CD4-positive, alpha-beta T cell treated with Interleukin-1 beta for 1 hour (primary cell): ENCODE data around the gene THAP4.

Source experiments
- DNase-seq, 2 donors: peaks; one replicate each; pipeline ENCODE4 v3.0.0-alpha.2; 2020 to 2022

THAP4 gene, protein sequence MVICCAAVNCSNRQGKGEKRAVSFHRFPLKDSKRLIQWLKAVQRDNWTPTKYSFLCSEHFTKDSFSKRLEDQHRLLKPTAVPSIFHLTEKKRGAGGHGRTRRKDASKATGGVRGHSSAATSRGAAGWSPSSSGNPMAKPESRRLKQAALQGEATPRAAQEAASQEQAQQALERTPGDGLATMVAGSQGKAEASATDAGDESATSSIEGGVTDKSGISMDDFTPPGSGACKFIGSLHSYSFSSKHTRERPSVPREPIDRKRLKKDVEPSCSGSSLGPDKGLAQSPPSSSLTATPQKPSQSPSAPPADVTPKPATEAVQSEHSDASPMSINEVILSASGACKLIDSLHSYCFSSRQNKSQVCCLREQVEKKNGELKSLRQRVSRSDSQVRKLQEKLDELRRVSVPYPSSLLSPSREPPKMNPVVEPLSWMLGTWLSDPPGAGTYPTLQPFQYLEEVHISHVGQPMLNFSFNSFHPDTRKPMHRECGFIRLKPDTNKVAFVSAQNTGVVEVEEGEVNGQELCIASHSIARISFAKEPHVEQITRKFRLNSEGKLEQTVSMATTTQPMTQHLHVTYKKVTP

DNA sequence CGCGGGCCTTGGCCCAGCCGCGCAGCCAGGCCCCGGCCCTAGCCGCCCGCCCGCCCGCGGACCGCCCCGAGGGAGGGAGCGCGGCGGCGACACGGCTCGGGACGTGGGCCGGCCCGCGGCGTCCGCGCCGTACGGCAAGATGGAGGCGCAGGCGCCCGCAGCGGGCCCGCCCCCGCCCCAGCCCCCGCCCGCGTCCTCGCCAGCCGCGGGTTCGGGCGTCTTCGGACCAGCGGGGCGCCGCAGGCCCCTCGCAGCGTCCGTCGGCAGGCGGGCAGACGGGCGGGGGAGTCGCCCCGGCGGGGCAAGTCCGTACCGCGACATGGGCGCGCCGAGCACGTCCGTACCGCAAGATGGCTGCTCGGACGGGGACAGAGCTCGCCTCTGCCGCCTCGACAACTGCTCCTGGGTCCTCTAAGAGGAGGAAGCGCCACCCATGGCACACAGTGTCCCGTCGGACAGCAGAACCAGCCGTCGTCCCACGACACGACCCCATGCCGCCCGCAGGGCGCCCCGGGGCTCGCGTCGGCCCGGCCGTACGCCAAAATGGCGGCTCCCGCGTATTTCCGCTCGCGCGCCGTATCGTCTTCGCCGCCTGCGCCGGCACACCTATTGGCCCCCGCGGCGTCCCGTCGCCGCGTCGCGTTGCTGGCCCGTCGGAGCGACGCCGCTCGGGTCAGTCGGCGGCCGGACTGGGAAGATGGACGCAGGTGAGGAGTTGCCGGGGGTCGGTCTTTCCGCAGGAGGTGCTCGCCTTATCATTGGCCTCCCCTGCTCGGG lies at the start of gene THAP4, which contains the start of gene ATG4B:
Gene THAP4, minus strand, starts transcription at position 141 of the 777 bp plus-strand sequence. CDS start 141 bp downstream, outside the sequence.
Gene ATG4B, plus strand, starts transcription at position 676 of the 777 bp plus-strand sequence. Its CDS starts 22 bp downstream, at position 698.
- DNase-seq = peak; percentile 73 to 77

DNA sequence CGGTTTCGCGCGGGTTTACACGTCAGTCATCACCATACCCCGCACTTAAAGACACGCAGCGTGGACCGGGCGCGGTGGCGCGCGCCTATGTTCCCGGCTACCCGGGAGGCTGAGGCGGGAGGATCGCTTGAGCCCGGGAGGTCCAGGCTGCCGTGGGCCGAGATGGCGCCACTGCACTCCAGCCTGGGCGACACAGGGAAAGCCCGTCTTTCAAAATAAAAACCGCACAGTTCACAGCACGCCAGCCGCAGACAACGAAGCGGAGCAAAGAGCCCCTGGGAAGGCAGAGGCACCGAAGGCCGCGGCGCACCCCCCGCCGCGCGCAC lies 49.3 kb upstream of the THAP4 start:
- DNase-seq = no peak

DNA sequence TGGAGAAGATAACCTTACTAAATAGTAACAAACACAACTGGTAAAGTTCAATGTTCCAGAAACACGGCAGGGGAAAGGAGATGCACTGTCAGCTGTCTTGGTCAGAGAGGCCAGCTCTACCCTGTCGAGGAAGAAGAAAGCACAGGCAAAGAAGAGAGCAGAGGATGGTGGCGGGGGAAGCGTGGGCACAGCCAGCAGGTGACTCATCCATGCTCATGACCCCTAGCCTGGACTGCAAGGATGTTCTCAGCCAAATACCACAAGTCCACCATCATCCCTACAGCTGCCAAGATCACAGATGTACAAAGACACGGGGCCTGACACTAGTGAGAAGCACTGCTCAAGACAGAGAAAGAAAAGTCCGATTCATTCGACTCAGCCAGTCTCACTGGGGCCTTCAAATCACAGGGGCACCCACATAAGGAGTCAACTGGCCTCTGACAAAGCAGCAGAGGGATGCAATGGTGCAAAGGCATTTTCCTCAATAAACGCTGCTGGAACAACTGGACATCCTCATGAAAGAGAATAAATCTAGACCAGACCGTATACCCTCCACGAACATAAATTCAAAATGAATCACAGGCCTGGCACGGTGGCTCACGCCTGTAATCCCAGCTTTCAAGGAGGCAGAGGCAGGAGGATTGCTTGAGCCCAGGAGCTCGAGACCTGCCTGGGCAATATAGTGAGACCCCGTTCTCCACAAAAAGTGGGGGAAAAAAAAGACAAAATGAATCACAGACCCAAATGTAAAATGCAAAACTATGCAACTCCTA lies 44.1 kb upstream of the THAP4 start:
- no peak for DNase-seq

DNA sequence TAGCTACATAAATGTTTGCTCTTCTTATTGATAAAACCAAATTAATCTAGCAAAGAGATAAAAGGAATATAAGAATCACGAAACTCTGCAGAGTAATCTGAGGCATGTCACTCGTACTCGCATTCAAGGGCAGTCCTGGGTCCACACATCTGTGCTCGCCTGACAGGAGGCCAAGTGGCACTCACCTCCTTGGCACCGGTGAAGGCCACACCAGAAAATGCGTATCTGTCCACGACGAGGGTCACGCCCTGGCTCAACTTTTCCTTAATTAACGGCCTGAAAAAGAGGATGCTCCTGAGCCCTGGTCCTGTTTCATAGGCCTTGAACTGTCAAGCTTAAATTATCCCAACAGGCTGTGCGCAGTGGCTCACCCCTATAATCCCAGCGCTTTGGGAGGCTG lies 43.1 kb upstream of the THAP4 start:
- DNase-seq = no peak

DNA sequence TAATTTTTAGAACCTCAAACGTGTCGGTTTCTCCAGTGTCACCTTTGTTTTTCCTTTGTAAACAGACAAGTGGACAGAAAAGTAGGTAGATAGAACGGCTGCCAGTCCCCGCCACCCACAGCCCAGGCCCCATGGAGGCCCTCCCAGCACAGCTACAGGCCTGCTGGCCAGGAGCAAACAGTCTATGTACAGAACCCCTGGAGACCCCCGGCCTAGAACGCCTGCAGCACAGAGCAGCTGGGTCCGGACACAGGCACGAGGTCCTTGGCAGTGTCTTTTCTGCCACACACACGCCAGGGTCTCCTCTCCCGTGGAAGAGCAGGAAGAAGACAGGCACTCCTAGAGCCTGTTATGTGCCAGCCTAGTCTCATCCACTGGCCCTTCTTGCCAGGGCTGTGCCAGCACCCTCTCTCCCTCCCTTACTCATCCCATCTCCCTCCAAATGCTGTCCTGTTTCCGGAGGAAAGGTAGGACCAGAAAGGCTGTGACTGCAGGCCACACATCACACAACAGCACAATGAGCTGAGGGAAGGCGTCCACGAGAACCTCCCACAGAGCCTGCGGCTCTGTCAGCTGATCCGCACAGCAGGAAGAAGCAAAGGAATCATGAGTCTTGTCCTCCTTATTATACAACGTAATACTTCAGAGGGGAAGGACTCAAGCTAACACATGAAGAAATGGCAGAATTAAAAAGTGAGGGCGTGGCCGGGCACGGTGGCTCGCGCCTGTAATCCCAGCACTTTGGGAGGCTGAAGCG lies 42.0 kb upstream of the THAP4 start:
- DNase-seq = no peak

DNA sequence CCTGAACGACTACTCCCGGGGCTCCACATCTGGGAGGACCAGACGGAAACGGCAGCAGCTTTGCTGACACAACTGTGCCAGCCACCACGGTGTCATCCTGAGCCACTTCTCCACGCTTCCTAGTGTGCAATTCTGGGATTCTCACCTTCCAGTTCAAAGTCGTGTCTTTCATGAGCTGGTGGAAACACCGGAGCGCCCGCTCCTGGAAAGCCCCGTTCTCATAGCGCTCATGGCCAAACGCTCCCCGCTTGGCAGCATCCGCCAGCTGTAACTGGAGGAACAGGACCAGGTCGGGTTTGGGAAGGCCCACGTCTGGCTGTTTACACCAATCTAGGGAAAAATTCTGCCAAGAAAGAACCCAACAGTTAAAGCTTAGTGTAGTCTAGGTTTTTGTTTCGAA lies 41.3 kb upstream of the THAP4 start:
- DNase-seq = no peak

DNA sequence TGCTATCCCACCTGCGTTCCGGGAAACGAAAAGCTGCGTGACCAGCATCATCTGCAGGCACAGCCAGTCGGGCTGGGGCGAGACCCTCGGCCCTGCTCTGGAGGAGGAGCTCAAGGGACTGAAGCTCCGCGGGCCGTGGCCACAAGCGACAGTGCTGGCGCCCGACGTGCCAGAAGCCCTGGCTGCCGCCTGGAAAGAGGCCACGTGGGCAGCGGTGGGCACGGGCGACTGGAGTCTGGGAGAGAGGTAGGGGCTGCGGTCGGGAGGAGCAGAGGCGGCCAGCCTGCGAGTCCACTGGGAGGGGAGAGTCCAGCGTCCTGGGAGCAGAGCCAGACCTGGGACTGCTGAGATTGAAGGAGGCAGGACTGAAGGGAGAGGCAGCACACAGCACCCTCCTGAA lies 40.4 kb upstream of the THAP4 start:
- DNase-seq = no peak

DNA sequence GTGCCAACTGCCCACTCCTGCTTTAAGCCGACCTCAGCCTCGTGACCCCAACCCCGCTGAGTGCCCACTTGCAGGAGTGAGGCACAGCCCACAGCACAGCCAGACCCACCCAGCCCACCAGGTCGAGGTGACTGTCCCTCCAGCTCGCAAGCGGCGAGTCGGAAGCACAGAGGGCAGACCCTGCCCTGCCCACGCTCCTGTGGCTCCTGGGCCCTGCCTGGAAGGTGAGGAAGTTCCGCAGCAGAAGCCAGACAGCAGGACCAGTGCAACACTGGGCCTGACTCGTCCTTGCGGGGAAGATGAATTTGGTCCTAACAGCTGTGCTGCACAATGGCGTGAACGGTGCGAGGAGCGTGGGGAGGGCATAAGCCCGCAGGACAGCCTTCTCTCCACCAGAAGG lies 39.7 kb upstream of the THAP4 start:
- DNase-seq = no peak

DNA sequence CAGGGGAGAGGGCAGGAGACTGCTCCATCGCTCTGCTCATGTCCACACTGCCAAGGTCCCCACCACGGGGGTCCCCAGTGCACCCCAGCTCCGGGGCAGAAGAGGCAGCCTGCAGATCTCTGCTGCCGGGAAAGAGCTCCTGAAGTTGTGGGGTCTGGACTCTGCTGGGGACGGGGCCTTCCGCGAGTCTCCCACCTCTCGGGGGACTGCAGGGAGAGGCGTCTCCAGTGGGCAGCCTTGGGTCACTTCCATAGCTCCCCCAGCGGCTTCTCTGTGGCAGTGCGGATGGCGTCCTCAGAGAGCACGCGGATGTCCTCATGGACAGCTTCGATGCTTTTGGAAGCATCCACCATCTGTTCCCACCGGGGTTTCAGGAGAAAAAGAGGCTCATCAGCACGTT lies 38.9 kb upstream of the THAP4 start:
- DNase-seq = no peak

DNA sequence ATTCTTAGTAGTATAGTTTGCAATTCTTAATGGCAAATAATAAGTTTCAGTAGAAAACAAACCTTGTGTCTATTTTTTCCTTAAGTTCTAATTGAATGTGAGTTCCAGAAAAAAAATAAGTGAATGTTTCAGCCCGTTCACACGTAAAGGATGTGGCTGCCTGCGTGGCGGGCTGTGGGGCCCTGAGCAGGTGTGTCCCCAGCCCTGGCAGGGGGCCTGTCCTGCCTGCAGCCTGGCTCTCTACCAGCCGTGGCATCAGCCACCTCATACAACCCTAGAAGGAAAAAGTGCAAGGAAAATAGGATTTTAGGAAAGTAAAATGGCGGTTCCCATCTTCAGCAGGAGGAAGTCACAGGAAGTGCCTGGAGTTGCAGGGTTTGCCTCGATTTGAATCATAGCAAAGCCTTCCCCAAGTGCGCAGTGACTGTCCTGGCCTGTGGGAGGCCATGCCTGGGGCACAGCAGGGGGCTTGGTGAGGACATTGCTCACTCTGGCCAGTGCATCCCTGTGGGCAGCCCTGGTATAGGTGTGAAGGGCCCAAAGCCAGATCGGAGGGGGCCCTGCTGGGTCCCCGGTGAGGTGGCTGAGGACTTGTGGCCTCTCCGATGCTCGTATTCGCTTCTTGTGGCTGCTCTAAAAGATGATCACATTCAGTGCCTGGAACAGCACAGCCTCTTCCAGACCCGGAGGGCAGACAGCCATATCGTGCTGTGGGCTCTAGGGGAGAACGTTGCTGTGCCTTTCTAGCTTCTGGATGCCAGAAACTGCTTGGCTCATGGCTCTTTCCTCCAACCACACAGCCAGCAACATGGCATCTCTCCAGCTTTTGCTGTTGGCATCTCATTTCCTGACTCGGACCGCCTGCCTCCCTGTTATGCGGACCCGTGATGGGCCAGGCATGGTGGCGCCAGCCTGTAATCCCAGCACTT lies 37.1 kb upstream of the THAP4 start:
- no peak for DNase-seq

DNA sequence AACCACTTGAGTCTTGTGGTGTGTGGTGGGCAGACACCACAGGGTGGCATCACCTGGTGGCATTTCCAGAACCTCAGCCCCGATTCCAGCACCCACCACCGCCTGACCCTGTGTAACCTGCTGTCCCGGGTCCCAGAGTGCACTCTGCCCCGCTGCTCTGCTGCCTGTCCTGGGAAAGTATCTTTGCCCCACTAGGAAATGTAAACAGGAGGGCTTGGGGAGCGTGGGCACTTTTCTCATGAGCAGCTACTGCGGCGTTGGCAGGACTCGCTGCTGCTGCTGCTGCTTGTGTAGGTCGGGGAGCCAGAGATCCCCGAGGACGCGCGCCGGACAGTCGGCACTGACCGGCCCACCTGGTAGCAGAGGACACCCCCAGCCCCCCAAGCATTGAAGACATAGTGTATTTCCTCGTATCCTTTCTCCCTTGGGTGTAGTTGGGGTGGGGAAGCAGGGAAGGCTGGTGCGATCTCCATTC lies 36.3 kb upstream of the THAP4 start:
- no peak for DNase-seq

DNA sequence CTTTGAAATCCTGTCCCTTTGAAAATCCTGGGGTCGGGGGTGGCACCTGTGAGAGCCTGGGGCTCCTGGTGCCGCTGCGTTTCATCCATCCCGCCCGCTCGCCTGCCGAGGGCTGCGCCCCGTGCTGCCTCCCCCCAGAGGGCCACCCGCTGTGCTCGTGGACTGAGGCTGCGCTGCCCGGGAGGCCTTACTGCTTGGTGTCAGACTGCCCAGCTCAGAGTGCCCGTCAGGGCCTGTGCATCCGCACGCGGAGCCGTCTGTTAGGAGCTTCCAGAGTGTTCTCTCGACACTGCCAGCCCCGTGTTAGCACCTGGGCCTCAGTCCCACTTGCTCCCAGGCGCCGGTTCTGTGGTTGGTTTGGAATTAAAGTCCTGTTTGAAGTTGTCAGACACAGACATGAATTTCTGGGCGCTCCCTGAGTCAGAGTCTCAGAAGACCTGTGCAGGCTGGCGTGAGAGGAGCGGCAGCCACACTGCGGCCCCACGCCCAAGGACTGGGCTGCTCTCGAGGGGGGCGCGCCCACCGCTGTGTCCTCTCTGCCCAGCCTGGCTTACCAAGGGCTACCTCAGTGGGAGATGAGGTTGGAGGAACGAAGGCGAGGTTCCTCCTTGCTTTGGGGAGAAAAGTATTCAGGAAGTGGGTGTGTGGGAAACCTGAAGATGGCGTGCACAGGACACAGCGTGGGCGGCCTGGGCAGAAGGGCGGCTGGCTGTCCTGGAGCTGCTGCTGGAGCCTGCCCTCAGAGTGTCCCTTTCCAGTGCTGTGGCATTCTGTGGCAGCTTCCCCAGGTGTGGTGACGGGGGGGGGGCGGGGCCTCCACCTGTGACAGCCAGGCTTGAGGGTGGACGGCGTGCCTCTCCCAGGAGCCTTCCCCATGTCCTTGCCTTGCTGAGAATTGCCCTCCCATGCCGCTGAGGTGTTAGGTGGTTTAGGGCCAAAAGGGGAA lies 35.6 kb upstream of the THAP4 start:
- no peak for DNase-seq

DNA sequence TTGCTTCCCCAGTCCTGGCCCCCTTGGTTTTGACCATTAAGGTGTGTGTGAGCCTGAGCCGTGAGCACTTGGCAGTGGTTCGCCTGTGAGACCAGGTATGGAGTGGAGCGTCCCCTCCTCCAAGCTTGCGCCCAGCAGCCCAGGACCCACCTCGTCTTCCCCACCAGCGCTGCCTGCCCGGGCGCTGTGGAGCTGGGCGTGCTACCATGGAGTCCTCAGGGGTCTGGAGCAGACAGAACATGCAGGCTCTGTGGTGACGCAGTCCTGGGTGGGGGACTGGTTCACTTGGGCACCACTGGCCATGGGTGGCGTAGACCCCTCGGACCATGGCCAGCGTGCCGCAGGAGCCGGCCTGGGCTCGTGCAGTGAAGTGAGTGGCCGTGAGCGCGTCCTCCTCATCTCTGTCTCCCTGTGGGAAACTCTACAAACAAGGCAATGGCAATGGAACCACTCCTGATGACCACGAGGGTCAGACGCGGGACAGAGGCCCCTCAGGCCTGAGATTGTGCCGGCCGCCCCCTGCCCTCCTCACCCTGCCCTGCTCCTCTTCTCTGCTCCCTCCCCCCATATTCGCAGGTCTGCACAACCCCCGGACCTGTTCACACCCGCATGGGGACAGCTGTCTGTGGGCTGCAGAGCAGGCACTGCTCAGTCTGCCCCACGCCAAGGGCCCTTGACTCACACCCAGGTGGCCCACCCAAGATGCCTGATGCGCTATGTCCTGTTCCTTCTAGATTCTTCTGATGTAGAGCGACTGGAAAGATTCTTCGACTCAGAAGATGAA lies 34.7 kb upstream of the THAP4 start:
- DNase-seq = no peak

DNA sequence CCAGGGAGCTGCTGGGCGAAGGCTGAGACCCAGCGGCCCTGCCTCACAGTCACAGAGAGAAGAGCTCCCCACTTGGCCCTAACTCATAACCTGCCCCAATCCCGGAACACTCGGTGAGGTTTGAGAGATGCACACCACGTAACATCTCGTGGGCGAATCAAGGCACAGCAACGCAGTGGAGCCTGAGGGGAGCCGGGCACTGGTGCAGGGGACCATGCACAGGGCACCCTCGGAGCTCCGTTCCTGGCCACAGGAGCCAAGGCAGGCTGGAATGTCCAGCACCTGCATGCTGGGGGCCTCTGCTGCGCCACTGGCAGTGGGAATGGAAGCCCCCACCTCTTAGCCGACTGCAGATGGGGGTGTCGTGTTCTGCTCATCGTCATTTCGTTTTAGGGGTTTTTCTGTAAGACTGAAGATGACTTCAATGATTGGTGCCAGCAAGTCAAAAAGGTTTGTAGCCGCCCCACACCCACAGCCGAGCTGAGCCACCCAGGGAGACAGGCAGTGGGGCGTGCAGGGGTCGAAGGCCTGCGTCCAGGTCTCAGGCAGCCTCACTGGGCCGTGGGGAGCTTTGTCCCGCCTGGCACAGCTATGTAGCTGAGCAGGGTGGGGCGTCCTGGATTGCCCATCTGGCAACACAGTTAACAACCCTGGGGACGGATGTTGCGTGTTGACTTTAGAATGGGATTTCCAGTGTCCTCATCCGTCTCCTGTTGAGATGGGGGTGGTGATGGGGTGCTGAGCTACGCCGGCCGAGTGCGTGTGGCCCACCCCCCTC lies 33.6 kb upstream of the THAP4 start:
- DNase-seq = no peak

DNA sequence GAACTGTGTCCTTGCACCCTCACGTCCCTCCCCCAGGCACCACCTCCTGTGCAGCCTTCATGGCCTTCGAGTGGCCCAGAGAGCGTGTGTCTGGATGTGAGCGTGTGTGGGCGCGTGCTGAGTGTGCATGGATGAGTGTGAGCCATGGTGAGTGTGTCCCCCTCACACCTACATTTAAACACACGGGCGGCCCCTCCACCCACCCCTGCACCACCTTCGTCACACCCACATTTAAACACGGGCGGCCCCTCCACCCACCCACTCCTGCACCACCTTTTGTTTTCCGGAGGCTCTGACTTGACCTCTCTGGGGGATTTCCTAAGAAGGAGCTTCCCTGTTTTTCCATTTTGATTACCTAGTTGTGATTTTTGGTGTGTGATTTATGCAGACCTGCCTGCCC lies 31.9 kb upstream of the THAP4 start:
- no peak for DNase-seq

DNA sequence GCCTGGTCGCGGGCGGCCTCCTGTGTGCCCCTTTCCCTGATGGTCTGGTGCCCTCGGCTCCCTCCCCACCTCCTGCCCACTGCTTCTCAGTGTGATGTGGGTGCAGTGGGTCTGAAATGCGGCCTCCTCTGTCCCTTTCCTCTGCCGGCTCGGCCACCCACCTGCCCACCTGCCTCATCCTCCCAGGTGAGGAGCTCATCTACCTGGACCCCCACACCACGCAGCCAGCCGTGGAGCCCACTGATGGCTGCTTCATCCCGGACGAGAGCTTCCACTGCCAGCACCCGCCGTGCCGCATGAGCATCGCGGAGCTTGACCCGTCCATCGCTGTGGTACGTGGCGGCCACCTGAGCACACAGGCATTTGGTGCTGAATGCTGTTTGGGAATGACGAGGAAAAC lies 31.4 kb upstream of the THAP4 start:
- no peak for DNase-seq

DNA sequence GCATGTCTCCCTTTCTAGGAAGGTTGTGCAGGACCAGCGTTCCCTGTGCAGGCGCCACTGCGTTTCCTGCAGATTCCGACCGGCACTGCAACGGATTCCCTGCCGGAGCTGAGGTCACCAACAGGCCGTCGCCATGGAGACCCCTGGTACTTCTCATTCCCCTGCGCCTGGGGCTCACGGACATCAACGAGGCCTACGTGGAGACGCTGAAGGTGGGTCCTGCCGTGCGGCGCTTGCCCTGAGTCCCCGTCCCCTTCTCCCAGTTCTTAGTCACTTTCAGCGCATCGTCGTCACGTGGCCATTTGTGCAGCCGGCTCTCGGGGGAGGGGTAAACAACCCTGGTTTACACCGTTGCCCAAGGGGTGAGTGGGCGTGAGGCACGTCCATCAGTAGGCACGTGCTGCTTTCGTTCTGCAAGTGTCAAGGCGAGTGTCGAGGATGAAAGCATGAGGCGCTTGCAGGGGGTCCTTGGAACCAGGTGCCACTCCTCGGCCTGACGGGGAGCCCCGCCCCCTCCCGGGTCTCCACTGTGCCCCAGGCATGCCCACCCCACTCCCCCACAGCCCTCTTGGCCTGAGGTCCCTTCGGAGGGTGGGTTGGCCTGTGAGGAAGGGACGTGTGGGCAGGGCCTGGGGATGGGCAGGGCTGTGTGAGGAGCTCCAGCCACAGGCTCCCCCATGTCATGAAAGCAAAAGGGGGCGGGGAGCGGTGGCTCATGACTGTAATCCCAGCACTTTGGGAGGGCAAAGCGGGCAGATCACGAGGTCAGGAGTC lies 29.9 kb upstream of the THAP4 start:
- no peak for DNase-seq
